Activated T-cell treated with anti-CD3 and anti-CD28 coated beads for 24 hours (primary cell): ENCODE results near the gene PRKCZ.
A peak's percentile ranks its signal among the peaks of the same experiment; 100 is the strongest.
"Not testable (repeated sequence)": the region's sequence is repeated elsewhere in the genome, so short reads cannot be mapped to it uniquely, and the experiment has no call there.

Source experiments
- DNase-seq: peaks from one replicate; pipeline ENCODE4 v3.0.0-alpha.2; 2020; ENCODE audit warnings: low read depth

The PRKCZ gene

DNA sequence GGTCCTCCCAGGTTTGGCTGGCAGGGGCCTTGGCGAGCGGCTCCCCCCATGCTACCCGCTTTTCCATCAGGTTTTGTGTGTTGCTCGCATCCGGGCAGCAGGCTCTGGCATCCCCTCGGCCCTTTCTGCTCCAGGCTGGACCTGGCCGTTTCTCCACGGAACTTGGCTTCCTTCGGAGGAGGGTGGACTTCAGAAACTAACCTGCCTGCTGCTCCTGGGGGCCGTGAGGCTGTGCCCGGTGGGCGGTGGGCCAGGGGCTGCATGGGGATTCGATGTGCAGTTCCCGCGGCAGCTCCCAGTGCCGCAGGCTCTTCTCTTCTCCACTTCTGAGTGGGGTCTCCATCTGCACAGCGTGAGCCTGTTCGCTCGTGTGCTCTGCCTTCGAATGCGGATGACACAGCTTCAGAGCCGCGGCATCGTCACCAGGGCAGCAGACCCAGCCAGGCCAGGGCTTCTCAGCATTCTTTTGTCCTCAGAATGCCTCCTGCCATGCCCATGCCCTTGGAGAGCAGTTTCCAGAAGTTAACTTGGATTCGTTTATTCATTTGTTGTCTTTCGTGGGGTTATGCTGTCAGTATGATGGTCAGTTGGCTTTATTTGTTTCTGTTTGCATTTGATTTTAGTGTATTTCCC is 36.4 kb downstream of the PRKCZ start:
- no peak for DNase-seq

DNA sequence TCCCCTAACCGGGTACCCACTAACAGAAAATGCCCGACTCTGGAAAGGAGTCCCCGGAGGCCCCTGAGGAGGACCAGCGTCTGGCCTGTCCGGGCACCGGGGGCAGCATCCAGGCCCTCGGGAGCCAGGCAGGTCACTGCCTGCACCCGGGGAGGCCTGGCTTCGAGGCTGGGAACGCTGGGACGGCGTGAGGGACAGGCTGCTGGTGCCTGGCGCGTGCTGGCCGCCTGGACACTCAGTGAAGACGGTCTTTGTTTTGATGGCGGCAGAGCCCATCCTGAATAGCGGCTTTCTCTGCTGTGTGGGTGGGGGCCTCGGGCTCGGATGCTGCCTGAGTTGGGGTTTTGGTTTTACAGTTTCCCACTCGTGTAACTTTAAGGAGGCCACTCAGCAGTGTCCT is 37.6 kb downstream of the PRKCZ start:
- DNase-seq: no peak

DNA sequence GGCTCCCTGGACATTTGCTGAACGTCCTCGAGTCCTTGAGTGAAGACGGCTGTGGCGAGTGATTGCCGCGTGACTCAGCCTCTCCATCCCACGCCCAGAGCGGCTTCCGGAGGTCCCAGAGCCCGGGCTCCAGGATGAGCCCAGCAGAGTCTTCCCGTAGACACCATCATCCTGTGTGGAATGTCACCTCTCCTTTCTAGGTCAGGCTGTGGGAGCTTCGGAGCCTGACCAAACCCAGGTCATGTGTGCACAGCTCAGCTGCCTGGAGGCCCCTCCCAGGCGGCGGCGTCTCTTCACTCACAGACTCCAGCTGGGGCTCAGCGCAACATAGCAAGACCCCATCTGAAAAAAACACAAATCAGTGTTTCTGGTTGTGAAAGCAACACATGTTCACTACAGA is 38.2 kb downstream of the PRKCZ start:
- DNase-seq: no peak

DNA sequence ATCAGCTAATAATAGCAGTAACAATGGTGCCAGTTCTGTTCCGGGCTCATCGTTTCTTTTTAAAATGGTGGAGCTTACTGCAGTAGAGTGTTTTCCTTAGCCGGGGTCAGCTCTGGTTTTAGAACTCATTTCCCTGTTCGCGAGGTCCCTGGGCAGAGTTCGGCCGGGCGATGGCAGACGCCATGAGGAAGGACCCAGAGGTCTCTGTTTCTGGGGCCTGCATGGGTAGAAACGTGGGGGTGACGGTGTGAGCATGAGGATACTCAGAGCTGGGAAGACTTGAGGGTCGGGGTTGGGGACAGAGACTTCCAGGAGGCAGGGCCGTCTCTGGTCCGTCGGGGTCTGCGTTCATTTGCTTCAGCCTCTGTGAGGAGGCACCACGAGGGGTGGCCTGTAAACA is 38.8 kb downstream of the PRKCZ start:
- DNase-seq: no peak

DNA sequence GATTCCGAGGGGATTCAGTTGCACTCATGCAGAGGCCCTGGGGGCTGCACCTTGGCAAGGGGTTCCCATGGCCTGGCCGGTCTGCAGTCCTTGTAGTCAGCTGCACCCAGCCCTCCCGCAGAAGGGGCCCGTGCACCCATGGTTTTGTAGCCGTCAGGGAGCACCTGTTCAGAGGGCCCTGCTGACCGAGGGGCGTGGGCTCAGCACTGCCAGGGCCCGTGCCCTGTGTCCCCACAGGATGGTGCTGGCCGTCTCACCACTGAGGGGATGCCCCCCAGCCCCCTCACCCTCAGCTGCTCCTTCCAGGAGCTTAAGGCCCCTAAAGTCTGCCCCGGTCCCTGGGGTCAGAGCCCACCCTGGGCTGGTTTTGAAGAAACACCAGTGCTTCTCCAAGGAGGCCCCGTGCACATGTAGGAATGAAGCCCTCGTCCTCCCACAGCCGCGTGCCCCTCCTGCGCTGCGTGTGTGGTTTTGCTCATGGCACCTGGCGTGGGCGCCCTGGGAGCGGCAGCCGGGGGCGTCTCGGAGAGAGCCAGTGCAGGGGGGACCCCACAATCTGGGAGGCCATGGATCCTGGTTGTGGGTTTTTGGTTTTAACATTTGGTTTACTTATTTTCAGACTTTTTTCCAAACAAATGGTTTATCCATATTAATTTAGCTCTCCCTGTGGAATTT is 40.1 kb downstream of the PRKCZ start:
- DNase-seq: no peak

DNA sequence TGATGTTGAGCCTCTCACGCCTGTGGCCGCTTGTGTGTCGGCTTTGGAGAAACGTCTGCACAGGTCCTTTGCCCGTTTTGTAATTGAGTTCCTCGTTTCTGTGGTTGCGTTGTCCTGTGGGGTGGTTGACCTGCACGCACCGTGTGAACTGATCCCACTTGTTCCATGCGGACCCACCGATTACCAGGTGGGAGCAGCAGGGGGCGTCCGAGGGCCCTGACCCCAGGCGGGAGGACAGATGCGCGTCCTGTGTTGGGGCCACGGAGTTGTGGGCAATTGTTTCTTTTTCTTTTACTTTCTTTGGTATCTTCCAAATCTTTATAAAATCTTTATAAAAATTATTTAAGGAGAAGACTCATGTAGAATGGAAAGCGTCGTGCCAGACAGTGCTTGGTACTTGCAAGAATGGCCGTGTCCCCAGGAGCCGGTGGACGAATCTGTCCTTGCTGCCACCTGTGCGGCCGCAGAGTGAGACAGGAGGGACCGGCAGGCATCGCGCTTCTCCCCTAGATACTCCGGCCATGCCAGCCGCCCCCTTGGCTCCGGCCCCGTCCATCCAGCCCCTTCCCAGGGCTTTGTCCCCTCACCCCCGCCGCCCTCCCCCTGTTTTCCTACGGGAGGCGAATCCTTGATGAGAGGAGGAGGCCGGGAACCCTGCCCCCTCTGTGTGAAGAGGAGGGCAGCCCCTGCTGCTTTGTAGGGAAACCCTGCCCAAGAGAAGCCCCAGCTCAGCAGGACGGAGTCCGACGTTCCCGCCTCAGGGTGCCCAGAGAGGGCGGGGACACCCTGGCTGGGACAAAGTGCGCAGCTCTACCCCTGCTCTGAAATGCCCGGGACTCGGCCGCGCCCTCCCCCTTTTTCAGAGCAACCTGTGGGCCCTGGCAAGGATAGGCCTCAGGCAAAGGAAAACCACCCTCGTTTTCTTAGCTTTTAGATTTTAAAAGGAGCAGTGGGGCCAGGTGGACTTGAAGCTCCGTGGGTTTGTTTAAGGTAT is 41.7 kb downstream of the PRKCZ start:
- DNase-seq: peak; percentile 16

DNA sequence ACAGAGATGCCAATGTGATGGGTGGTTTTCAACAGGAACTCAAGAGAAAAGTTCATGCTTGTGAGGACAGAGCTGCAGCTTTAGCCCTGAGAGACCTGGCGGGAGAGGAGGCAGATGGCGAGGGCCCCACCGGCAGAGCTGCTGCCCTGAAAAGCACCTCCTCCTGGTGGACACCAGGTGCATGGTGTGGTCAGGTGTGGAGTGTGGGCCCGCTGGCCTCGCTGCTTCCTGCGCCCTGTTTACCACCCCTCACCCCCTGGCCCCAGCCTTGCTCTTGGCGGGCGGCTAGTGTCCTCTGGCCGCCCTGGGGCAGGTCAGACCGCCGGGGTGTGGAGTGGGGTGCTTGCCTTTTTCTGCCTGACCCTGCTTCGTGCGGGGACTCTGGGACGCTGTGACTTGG is 42.8 kb downstream of the PRKCZ start:
- DNase-seq: no peak

DNA sequence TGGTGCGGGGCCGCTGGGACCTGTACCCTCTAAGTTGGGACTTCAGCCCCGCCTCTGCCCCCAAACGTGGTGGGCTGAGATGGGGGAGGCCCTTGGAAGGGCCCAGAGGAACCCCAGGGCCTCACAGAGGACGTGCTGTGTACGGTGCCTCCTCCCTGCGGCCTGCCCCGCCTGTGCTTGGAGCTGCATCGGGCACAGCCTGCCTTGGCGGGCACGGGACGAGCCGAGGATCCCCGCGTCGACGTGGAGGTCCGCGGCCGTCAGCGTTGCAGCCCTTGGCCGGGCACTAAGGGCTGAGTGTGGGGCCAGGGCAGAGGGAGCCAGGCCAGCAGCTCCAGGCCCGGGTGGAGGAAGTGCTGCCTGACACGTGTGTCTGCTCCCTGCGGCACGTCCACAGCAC is 43.4 kb downstream of the PRKCZ start:
- DNase-seq: no peak

DNA sequence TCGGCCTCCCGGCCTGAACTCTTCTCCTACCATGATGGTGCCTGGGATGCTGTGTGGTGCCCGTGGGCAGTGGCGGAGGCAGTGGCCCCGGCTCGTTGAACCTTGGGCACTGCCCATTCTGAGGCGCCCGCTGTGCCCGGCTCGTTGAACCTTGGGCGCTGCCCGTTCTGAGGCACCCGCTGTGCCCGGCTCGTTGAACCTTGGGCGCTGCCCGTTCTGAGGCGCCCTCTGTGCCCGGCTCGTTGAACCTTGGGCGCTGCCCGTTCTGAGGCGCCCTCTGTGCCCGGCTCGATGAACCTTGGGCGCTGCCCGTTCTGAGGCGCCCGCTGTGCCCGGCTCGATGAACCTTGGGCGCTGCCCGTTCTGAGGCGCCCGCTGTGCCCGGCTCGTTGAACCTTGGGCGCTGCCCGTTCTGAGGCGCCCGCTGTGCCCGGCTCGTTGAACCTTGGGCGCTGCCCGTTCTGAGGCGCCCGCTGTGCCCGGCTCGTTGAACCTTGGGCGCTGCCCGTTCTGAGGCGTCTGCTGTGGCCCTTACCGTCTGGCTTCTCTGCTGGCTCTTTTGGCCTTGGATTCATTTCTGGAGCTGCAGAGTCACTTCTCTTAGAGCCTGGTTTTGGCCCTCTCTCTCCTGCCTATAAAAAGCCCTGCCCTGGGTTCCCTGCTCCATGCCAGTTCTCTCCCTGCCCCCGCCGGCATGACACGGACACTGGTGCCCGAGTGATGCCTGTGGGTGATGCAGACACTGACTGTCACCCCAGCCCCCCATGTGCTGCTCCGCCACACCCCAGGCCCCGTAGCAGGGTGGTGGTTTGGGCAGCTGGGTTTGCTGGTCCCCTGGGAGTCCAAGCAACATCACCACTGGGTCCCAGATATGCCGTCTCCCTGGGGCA is 44.3 kb downstream of the PRKCZ start:
- DNase-seq: not testable (repeated sequence)

DNA sequence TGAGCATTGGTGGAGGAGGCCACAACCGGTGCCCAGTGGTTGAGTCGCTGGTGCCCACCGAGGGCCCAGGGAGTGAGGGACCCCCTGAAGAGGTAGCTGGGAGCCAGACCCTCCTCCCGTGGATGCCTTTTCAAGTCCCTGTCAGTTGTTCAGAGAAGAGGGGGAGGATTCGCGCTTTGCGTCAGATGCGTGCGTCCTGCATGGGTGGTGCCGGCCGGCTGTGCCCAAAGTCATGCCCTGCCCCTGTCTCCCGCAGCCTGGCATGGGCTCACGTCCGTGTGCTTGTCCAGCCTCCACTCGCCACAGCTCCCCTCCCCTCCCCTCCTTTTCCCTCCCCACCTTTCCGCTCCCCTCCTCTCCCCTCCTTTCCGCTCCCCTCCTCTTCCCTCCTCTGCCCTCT is 45.2 kb downstream of the PRKCZ start:
- no peak for DNase-seq

DNA sequence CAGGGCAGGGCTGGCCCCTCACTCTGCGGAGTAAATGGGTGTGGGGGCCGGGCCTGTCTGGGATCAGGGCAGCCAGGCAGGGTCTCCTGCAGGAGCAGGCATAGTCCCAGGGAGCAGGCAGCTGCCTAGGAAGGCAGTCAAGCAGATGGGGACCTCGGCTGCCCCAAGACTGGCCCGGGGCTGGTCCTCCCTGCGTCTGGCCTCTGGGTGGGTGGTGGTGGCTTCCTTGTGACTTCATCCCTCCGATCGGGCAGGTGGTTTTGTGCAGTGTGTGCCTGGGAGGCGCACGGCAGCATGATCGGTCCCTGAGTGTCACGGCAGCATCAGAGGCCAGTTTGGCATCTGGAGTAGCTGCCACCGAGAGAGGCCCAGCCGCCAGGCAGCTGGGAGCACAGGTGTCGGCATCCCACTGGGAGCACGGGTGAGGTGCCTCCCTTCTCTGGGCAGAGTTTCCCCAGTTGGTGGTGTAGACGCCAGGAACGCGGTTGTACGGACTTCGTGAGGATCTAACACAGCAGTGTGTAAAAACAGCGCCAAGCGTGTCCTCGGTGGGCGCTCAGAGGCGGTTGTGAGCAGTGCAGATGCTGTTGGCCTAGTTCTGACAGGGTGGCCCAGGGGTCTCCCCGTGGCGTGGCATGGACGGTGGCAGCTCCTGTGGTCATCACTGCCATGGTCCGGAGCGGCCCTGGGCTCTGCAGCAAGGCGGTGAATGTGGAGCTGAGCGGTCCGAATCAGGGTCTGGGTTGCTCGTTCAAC is 45.9 kb downstream of the PRKCZ start:
- no peak for DNase-seq

DNA sequence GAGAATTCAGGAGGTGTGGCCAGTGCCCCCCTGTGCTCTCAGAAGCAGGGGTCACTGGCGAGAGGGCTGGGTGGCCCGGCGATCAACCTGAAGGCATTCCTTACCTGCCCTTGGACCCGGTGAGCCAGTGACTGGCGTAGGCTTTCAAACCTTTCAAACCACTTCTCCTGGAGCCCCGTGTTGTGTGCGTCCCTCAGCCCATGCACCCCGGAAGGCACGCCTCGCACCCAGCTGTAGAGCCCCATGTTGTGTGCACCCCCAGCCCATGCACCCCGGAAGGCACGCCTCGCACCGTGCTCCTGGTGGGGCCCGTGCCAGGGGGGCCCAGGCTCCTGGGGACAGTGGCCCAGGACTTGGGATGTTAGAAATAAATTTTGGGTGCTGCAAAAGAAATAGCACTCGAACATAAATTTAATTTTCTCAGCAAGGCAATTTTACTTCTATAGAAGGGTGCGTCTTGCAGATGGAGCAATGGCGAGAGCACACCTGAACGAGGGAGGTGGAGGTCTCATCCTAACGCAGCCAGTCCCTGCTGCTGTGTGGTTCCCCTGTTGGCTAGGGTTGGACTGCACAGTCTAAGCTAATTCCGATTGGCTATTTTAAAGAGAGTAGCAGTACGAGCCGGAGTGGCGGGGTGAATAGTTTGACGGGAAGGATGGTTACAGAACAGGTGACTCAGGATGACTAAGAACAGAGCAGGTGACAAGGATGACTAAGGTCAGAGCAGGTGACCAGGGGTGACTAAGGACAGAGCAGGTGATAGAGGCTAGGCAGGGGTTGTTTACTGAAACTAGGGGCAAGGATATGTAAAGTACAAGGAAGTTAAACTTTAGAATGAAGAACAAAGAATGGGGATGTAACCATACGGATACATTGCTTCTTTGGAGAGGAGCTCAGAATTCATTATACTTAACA is 47.4 kb downstream of the PRKCZ start:
- no peak for DNase-seq

DNA sequence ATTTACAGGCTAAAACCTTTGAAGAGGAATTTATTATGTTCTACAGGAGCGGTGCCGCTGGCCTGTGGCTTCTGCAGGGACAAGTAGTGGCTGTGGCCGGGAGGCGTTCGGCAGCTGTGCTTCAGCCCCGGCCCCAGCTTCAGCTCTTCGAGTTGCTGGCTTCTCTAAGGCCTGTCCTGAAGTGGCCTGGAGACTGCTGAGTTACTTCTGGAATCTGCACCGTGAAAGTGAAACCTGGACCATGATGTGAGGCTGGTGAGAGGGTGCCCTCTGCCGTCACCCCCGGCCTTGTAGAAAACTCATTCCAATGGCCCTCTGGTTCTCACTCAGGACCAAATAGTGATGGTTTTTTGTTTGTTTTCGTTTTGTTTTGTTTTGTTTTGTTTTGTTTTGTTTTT is 48.1 kb downstream of the PRKCZ start:
- no peak for DNase-seq

DNA sequence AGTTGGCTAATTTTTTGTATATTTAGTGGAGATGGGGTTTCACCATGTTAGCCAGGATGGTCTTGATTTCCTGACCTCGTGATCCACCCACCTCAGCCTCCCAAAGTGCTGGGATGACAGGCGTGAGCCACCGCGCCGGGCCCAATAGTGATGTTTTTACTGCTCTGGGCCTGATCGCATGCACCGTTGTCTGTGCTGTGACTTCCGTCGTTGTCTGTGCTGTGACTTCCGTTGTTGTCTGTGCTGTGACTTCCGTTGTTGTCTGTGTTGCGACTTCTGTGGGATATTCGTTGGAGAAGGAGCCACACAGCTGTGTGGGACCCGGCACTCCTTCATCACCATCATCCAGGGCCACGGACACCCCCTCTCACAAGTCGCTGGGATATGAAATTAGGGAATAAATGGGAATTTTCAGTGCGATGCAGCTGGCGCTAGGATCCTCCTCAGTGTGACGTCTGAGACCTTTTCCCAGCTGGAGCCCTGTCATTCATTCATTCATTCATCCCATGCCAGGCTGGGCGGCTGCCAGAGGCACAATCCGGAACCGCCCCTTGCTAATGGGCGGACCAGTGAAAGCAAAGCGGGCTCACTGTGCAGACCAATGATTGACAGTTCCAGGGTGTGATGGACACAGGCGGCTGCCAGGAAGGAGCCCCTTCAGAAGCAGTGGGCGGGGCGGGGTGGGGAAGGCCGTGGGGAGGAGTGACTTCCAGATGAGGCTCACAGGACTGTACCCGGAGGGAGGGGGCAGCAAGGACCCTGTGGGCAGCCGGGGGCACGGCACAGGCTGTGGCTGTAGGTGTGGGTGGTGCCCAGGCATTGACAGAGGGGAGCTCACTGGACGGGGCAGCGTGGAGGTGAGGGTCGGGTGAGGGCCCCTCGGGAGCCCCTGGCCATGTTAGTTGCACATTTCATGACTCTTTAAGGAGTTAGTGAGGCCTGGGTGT is 48.9 kb downstream of the PRKCZ start:
- DNase-seq: no peak

DNA sequence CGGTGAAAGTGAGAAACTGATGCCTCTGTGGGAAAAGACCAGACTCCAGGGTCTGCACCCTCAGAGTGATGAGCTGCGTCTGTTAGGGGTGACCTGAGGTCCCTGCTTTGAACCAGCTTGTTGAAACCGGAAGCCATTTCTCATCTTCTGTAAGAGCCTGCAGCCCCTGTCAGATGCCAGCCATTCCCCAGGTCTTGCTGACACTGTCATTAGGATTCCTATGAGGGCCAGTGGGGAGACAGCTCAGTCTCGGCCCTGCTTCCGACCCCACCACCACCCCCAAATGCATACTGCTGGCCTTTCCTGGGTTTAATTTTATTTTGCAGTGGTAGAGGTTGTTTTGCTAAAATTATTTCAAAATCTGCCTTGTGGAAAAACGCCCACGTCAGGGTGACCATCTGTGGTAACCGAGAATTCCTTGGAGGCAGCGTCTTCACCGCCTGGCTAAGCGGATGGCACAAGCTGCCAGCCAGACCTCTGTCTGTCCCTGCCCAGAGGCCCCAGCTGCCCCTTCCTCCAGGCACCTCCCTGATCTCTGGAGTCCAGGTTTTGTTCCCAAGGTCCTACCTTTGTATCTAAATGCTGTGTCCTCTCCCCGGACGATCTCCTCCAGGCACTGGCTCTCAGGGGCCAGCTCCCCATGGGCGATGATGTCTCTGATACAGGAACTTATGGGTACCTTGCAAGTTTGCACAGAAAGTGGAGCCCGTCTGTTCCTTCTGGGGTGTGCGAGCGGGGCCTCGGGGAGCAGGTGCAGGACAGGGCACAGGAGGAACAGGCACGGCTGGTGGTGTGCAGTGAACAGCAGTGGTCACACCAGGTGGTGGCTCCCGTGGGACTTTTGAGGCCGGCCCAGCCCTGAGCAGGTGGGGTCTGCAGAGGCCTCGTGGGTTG is 49.9 kb downstream of the PRKCZ start:
- no peak for DNase-seq

DNA sequence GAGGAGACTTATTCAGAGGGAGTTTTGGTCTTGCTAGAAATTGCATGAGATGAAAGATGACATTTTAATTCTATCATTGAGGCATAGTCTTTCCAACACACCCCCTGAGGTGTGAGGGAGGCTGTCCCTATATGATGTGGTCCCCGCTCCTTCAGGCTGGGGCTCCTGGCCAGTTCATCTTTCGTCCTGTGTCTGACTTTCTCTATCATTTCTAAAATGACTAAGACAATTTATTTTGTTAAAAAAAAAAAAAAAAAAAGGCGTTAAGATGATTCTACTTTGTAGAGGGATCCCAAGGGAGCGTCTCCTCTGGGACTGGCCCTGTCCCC is 50.5 kb downstream of the PRKCZ start:
- no peak for DNase-seq

DNA sequence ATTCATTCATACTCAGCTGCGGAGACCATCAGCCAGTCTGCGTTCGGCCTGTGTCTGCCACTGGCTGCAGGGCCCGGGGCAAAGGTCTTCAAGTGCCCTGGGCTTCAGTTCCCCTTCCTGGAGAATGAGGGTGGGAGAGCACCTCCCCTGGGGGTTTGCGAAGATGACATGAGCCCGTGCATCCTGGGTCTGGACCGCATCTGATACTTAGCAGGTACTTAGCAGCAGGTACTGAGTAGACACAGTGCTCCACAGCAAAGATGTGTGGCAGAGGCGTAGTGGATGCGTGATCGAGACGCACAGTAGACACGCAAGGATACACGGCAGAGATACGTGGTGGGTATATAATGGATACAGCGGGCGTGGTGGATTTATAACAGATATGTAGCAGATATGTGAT is 51.3 kb downstream of the PRKCZ start:
- no peak for DNase-seq

DNA sequence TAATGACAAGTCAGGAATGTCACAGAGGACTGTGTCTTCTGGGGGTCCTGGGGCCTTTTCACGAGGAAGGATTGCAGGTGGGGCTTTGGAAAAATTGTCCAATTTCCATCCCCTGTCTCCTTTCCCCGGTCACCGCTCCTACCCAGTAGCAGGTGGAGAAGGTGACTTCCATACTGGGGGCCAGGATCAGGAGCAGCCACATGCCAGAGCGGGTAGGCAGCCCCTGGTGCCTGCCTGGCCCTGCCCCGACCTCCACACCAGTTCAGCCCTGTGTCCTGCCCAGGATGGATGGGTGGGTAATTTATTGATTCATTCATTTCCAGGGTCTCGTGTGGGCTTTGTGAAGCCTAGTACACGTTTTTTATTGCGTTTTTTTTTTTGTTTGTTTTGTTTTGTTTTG is 51.7 kb downstream of the PRKCZ start:
- DNase-seq: no peak
